GM10847 (cell line): ENCODE measurements around the gene TRIM7.

Experiments used
- POLR2A ChIP-seq: IDR thresholded peaks from 2 replicates; pipeline ENCODE4 v1.6.1; 2011; ENCODE audit not compliant: insufficient read length; ENCODE audit errors: extremely low read depth

Gene TRIM7

GRCh38 chr5:181190711-181191525 is 14.1 kb downstream of the TRIM7 start:
- no peak for TF ChIP-seq POLR2A

- peak; percentile 15 for TF ChIP-seq POLR2A
Observed at GRCh38 chr5:181189962-181190710, 14.9 kb downstream of the TRIM7 start.

- no peak for TF ChIP-seq POLR2A
Observed at GRCh38 chr5:181189363-181189961, 15.5 kb downstream of the TRIM7 start.

GRCh38 chr5:181188700-181189362 is 16.2 kb downstream of the TRIM7 start:
- no peak for TF ChIP-seq POLR2A

- TF ChIP-seq POLR2A: no peak
Observed at GRCh38 chr5:181187500-181188213, 17.3 kb downstream of the TRIM7 start.

- no peak for TF ChIP-seq POLR2A
Observed at GRCh38 chr5:181186986-181187499, 18.0 kb downstream of the TRIM7 start.

GRCh38 chr5:181186022-181186421 is 19.0 kb downstream of the TRIM7 start:
- no peak for TF ChIP-seq POLR2A

- no peak for TF ChIP-seq POLR2A
Observed at GRCh38 chr5:181185560-181185959, 19.4 kb downstream of the TRIM7 start.

- TF ChIP-seq POLR2A: no peak
Observed at GRCh38 chr5:181184845-181185216, 20.2 kb downstream of the TRIM7 start.

- TF ChIP-seq POLR2A: no peak
Observed at GRCh38 chr5:181182651-181183050, 22.3 kb downstream of the TRIM7 start.

- TF ChIP-seq POLR2A: no peak
Observed at GRCh38 chr5:181181650-181182565, 23.1 kb downstream of the TRIM7 start.

- no peak for TF ChIP-seq POLR2A
Observed at GRCh38 chr5:181176254-181176952, 28.6 kb downstream of the TRIM7 start.

GRCh38 chr5:181173420-181174342 is 31.3 kb downstream of the TRIM7 start:
- no peak for TF ChIP-seq POLR2A
